ENCODE results near the gene C6orf89.

GRCh38 chr6:36938536-36938935, 52.8 kb downstream of the C6orf89 start:
- TF ChIP-seq POLR2A (IDR thresholded peaks at IDR 0.05) (no peak), CTCF (IDR thresholded peaks at IDR 0.05) (no peak)
